Renal cortex interstitium (tissue), 15 donors: ENCODE data around the gene RETREG3. TPM values are rescaled to one million over a fixed set of nuclear protein-coding genes. Genes with fewer than 3 reads are reported as not detected.
"Not testable (repeated sequence)": the region's sequence is repeated elsewhere in the genome, so short reads cannot be mapped to it uniquely, and the experiment has no call there.

ENCODE experiments used
- DNase-seq, 11 donors: peaks; one replicate each; pipeline ENCODE4 v3.0.0-alpha.2; 2013; ENCODE audit warnings: low read depth in 9 of 11, low spot score in 4 of 11; ENCODE audit errors: extremely low read depth in 1 of 11
- long read RNA-seq, 16 experiments: transcript quantifications; one replicate each; lab custom pipeline, GENCODE V29; 2026
- polyA plus RNA-seq, 3 donors: library from polyadenylated mRNA; unstranded; fragments of 120-200 nt; gene quantifications; one replicate each; pipeline ENCODE4 v1.2.1, GENCODE V29; 2013; ENCODE audit not compliant: insufficient read length in 3 of 3

RETREG3 gene, protein sequence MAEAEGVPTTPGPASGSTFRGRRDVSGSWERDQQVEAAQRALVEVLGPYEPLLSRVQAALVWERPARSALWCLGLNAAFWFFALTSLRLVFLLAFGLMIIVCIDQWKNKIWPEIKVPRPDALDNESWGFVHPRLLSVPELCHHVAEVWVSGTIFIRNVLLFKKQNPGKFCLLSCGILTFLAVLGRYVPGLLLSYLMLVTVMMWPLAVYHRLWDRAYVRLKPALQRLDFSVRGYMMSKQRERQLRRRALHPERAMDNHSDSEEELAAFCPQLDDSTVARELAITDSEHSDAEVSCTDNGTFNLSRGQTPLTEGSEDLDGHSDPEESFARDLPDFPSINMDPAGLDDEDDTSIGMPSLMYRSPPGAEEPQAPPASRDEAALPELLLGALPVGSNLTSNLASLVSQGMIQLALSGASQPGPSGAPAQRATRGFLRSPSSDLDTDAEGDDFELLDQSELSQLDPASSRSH
- 10 to 100 TPM; 44.7 to 65.3 (median 46.9) TPM for polyA plus RNA-seq
- long read RNA-seq, donor 1, partial matches to known transcripts = 0 of 4 reads
- long read RNA-seq, donor 1, other reads (novel, unspliced or antisense) = 0 of 4 reads
- long read RNA-seq, donor 2, transcript RETREG3-201 (9 exons, 3,759 nt) = major isoform, 6 of 7 reads
- long read RNA-seq, donor 2, partial matches to known transcripts = 0 of 7 reads
- long read RNA-seq, donor 2, other reads (novel, unspliced or antisense) = 0 of 7 reads
- long read RNA-seq, donor 3, transcript RETREG3-201 (9 exons, 3,759 nt) = major isoform, 10 of 123 reads
- long read RNA-seq, donor 3, partial matches to known transcripts = 84 of 123 reads
- long read RNA-seq, donor 3, other reads (novel, unspliced or antisense) = 29 of 123 reads
- long read RNA-seq, donor 4, partial matches to known transcripts = 80 of 98 reads
- long read RNA-seq, donor 4, other reads (novel, unspliced or antisense) = 15 of 98 reads
- long read RNA-seq, donor 5 = 0 reads
- long read RNA-seq, donor 6, transcript RETREG3-201 (9 exons, 3,759 nt) = major isoform, 8 of 139 reads
- long read RNA-seq, donor 6, partial matches to known transcripts = 114 of 139 reads
- long read RNA-seq, donor 6, other reads (novel, unspliced or antisense) = 15 of 139 reads
- long read RNA-seq, donor 7, partial matches to known transcripts = 18 of 20 reads
- long read RNA-seq, donor 7, other reads (novel, unspliced or antisense) = 0 of 20 reads
- long read RNA-seq, donor 8 = 0 reads
- long read RNA-seq, donor 9, transcript RETREG3-201 (9 exons, 3,759 nt) = major isoform, 10 of 13 reads
- long read RNA-seq, donor 9, partial matches to known transcripts = 0 of 13 reads
- long read RNA-seq, donor 9, other reads (novel, unspliced or antisense) = 0 of 13 reads
- long read RNA-seq, donor 10, partial matches to known transcripts = 67 of 91 reads
- long read RNA-seq, donor 10, other reads (novel, unspliced or antisense) = 20 of 91 reads
- long read RNA-seq, donor 11, partial matches to known transcripts = 0 of 5 reads
- long read RNA-seq, donor 11, other reads (novel, unspliced or antisense) = 0 of 5 reads
- long read RNA-seq, donor 12, partial matches to known transcripts = 0 of 1 reads
- long read RNA-seq, donor 12, other reads (novel, unspliced or antisense) = 0 of 1 reads
- long read RNA-seq, donor 13 = 0 reads
- long read RNA-seq, donor 14, partial matches to known transcripts = 13 of 18 reads
- long read RNA-seq, donor 14, other reads (novel, unspliced or antisense) = 0 of 18 reads
- long read RNA-seq, donor 15, partial matches to known transcripts = 0 of 3 reads
- long read RNA-seq, donor 15, other reads (novel, unspliced or antisense) = 0 of 3 reads
- long read RNA-seq, donor 16, transcript RETREG3-201 (9 exons, 3,759 nt) = major isoform, 30 of 336 reads
- long read RNA-seq, donor 16, partial matches to known transcripts = 222 of 336 reads
- long read RNA-seq, donor 16, other reads (novel, unspliced or antisense) = 79 of 336 reads

DNA sequence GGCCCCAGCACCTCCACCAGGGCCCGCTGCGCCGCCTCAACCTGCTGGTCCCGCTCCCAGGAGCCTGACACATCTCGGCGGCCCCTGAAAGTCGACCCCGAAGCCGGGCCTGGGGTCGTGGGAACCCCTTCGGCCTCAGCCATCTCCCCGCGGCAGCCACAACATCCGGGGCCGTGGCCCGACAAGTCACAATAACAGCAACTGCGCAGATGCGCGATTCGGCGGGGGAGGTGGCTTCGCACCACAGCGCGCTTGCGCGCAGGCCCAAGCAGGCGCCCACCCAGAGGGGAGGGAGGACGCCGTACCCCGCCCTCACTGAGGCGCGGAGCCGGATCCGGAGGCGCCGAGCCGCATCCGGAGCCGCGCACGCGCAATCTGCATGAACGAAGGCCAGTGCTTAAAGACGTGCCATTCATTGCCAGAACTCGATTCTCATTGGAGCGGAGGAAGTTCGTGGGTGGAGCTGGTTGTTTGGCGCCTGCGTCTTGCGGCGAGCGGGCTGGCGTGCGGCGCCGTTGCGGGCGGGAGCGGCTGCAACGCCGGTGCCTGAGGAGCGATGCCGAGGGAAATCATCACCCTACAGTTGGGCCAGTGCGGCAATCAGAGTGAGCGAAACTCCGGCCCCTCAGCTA lies at the start of gene RETREG3, which contains the start of gene TUBG1:
RETREG3 (minus strand) TSS at position 193 of the 632 bp plus-strand sequence; CDS start at position 143, 50 bp downstream.
TUBG1 (plus strand) TSS at position 502 of the 632 bp plus-strand sequence; CDS start at position 557, 55 bp downstream.
- peak; percentile 97 to 100 (median 99) for DNase-seq

DNA sequence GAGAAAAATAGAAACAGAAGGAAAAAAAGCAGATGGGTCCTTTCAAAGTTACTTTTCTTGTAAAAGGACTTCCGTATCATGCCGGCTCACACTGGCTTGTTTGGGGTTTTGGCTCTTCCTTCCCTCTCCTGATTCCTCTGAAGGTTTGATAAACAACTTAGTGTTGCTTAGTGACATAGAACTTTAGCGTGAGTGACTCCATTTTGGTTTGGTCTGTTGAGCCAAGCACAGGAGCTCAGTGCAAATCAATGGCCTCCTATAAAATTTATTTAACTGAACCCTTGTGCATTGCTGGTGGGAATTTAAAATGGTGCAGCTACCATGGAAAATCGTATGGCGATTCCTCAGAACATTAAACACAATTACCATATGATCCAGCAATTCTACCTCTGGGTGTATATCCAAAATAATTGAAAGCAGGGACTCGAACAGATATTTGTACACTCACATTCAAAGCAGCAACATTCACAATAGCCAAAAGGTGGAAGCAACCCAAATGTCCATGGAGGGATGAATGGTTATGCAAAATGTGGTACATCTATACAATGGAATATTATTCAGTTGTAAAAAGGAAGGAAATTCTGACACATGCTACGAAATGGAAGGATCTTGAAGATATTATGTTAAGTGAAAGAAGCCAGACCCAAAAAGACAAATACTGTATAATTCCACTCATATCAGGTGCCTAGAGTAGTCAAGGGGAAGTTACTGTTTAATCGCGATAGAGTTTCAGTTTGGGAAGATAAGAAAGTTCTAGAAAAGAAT lies 48.8 kb upstream of the RETREG3 start:
- DNase-seq = no peak

DNA sequence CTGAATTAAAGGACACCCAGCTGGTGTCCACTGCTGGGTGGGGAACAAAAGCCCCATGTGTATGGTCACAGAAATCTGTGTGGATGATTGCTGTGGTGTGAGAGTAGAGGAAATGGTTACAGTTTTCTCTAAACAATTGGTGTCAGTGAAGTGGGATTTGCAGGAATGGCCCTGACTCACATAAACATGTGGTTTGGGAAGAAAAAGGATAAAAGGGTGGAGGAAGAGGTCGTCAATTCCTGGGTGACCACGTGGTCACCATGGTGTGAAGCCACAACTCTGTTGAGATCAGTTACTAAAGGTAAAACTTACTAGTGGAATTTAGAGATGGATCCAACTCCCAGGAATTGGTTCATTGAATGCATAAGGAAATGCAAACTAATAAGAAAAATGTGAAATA lies 46.4 kb upstream of the RETREG3 start:
- DNase-seq = no peak

DNA sequence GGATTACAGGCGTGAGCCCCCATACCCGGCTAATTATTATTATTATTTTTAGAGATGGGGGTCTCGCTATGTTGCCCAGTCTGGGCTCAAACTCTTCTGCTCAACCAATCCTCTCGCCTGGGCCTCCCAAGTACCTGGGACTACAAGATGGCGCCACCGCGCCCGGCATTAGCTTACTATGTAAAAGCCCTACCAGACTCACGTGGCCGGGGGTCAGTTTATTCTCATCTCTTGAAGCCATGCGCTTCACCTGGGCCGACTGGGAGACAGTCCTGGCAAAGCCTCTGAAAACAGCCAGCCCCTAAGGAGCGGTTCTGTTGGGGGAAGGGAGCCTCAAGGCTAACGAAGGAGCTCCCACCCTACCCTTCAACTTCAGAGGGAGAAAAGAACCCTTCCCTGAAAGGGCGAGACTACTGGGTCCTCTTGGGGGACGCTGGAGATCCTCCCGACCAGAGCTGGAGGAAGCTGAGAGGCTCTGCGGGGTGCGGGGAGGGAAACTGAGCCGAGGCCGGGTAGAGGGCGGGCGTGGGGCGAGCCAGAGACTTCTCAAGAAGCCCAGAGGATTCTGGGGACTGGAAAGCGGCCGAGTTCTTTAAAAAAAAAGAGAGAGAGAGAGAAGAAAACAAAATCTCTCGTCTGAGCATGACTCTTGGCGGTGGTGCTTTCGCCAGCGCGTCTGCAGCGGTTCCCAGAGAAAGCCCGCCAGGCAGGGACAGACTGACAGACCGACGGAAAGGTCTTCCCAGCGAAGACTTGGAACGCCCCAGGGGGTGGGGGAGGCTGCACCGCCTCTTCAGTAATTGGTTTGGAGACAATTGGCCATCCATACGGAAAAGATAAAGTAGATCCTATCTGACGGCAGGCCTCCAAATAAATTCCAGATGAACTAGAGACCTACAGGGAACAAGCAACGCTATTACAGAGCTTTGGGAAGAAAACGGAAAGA lies 44.3 kb upstream of the RETREG3 start:
- no peak for DNase-seq

DNA sequence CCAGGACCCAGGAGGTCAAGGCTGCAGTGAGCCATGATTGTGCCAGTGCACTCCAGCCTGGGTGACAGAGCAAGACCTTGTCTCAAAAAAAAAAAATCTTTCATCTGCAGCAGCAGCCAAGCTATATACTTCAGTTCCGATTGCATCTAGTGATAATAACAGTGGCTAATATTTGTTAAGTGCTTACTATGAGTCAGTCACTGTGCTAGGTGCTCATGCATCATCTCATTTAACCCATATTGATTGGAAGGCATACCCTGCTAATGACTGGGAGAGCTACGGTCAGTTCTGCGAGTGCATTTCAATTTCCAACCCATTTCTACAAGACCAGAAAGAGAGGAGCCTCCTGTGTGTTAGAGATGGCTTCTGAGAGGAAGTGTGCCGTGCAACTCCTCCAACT lies 42.2 kb upstream of the RETREG3 start:
- no peak for DNase-seq

DNA sequence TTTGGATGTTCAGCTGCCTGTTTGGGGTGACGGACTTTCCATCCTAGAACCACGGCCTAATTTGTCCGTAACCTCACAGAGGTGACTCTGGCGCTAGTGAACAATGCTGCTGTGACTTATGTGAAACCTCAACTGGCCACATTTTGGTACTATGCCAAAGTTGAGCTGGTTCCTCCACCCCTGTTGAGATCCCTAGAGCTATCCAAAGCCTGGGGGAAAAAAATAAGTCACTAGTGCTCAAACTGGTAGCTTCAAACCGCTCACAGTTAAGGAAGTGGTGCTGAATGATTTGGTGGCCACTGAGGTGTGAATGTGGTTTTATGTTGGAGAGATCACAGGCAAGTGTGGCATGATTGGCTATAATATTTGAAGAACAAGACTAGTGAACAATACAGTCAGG lies 38.6 kb upstream of the RETREG3 start:
- DNase-seq = no peak

DNA sequence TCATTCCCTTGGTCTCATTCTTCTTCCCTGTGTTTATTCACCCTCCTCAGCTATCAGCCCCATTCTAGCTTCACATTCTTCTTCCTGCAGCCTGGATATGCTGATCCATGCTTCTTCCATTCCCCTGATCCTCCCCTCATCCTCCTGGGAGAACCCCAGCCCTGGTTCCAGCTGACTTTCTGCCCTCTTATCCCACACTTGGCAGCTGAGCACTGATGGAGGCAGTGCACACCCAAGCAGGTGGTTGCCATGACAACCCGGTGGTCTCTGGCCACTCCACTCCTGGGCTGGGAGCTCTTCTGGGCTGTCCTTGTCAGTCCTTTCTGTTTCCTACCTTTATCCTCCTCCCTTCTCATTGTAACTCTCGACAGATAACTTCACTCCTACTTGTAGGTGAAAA lies 33.2 kb upstream of the RETREG3 start:
- DNase-seq = no peak

DNA sequence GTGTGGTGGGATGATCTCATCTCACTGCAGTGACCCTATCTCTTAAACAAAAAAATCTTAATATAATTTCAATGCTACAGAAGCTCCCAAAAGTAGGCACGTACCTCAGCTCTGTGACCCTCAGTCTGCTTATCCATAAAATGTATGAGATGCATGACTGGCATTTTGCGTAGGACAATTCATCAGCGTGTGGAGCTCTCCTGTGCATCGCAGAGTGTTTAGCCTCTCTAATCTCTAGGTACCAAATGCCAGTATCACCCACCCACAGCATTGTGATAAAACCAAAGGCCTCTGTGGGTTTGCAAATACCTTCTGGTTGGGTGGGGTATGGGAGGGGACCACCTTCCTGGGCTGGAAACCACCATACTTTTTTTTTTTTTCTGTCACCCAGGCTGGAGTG lies 30.9 kb upstream of the RETREG3 start:
- DNase-seq = no peak

DNA sequence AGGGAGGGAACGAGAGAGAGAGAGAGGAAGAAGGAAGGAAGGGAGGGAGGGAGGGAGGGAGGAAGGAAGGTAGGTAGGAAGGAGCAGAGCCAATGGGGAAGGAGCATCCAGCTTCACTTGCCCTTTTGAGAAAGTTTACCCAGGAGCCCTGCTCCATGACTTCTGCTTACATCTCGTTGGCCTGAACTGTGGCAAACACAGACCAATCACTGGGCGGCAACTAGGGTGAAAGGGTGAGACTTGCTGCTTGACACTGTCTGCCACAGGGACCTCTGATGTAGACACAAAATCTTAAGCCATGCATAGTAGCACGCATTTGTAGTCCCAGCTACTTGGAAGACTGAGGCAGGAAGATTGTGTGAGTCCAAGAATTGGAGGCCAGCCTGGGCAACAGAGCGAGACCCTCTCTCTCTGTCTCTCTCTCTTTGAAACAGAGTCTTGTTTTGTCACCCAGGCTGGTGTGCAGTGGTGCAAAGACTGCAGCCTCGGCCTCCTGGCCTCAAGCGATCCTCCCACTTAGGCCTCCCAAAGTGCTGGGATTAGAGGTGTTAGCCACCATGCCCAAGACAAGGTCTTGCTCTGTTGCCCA lies 30.4 kb upstream of the RETREG3 start:
- no peak for DNase-seq

DNA sequence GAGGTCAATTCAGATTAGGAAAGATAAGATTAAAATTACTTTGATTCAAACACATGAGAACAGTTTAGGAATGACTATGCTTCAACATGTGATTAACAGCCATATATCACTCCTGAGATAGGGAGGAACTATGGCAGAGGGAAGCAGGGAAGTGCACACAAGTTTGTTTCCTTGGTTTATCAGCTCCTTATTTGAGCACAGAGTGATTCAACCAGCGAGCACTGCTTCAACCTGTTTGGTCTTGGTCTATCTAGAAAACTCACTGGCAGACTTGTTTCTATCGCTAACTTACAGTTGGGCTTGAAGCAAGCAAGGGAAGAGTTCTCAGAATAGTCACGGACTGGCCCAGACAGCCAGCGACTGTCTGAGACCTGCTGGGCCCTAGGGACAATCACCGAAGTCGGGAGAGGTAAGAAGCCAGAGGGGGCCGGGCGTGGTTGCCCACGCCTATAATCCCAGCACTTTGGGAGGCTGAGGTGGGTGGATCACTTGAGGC lies 23.8 kb upstream of the RETREG3 start:
- DNase-seq = no peak

DNA sequence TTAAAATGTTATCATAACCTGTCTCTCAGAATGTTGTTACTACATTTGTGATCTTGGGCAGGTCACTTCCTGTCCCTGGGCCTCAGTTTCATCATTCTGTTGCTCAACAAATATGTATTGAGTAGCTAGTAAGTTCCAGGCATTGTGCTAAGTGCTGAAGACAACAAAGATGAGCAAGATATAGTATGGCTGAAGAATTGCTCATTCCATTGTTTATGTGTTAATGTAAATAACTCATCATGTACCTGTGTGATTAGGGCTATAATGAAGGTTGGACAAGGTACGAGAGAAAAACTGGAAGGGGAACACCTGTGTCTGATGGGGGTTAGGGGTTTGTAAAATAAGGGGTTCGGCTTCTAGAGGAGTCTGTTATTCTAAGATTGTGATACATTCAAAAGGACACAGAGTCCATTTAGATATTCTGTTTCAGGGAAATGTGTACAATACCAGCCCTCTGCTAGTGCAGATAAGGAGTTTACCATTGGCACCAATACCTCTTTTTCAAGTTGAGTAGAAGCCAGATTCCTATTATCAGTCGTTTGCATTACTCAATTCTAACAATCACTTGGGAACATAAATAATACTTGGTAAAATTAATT lies 20.3 kb upstream of the RETREG3 start:
- DNase-seq = no peak

DNA sequence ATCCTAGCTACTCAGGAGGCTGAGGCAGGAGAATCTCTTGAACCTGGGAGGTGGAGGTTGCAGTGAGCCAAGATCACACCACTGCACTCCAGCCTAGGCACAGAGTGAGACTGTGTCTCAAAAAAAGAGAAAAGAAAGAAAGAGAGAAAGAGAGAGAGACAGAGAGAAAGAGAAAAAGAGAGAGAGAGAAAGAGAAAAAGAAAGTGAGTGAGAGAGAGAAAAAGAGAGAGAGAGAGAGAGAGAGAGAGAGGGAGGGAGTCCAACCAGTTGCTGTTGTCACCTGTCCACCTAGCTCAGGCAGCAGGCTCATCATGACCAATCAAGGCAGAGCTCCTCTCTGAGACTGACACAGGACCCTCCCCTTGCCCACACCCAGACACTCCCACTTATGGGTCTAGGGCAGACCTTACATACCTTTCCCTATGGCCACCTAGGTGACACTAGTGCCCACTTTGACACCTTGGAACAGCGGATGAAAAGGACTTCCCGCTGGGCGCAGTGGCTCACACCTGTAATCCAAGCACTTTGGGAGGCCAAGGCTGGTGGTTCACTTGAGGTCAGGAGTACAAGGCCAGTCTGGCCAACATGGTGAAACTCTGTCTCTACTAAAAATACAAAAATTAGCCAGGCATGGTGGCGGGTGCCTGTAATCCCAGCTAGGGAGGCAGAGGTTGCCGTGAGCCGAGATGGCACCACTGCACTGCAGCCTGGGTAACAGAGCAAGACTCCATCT lies 18.0 kb upstream of the RETREG3 start:
- not testable (repeated sequence) for DNase-seq

DNA sequence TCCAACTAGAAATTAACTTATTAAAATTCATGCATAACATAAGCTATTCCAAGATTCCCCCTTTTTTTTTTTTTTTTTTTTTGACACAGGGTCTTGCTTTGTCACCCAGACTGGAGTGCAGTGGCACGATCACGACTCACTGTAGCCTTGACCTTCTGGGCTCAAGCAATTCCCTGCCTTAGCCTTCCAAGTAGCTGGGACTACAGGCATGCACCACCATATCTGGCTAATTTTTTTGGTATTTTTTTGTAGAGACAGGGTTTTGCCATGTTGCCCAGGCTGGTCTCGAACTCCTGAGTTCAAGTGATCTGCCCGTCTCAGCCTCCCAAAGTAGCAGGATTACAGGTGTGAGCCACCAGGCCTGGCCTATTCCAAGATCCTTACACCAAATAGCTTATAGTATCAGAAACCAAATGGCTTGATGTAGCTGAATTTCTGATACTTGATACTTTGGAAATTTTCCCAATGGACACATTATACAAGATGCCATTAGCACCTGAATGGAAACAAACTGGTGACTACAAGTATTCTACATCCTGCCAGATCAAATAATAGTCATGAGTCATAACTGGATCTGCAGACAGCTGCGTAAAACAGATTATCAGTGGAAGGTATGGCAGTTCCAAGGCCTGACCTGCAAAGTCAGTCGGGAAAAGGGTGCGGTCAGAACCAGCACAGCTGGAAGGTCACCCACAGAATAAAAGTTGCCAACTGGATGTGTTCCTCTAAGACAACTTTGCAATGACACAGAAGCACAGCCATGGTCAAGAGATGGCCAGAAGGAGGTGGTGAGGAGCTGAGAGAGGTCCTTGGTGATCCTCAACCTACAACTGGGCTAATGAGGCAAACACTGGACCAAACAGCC lies 14.8 kb upstream of the RETREG3 start:
- no peak for DNase-seq
